ENCODE data around the gene CCDC40. TPM values are rescaled to one million over a fixed set of nuclear protein-coding genes. Genes with fewer than 3 reads are reported as not detected.

CCDC40 gene
- total and polyA plus RNA-seq, 2 of the 13 experiments (the other 11 are each of a cell fraction or from before 2014, with no cell fraction given), result 4.1 to 5.5 TPM

DNA sequence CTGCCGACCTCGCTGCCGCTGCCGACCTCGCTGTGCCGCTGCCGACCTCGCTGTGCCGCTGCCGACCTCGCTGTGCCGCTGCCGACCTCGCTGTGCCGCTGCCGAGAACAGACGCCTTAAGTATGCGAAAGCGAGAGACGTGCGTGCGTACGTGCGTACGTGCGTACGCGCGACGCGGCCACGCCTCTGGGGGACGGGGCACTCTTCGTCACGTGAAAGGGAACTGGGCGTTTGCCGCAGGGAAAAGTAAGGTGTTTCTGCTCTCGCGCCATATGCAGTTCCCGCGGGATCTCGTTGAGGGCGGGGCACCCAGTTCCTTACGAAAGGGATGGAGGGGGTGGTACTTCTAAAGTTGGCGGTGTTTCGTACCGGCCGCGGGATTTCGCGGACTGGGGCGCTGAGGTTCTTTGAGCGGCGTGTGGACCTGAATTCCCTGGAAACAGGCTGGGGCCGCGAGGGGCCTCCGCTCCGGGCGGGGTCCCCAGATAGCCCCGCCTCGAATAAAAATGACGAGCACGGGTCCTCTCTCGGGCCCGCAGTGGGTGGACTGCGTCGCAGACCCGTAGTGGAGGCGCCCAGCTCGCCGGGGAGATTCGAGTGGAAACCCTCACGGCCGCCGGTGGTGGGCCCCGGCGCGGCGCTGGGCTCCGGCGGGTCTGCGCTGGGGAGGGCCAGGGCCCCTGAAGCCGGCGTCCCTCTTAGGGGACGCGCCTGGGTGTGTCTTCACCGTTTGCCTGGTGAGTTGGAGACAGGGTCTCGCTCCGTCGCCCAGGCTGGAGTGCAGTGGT lies 110.8 kb downstream of the CCDC40 start, which contains the start of gene EIF4A3 (continued):
- TF ChIP-seq, protein P1, sequence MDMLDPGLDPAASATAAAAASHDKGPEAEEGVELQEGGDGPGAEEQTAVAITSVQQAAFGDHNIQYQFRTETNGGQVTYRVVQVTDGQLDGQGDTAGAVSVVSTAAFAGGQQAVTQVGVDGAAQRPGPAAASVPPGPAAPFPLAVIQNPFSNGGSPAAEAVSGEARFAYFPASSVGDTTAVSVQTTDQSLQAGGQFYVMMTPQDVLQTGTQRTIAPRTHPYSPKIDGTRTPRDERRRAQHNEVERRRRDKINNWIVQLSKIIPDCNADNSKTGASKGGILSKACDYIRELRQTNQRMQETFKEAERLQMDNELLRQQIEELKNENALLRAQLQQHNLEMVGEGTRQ (IDR thresholded peaks at IDR 0.05; ENCODE audit: low read depth, low read length), result peak; percentile 80
- TF ChIP-seq, protein P1 (CRISPR knock-in tag; IDR thresholded peaks at IDR 0.05; ENCODE audit: borderline replicate concordance), result peak; percentile 90
- TF ChIP-seq IKZF1 (IDR thresholded peaks at IDR 0.05) (no peak), ZSCAN9 (CRISPR knock-in tag; IDR thresholded peaks at IDR 0.05; ENCODE audit: borderline replicate concordance) (peak; percentile 59; the same call in 1 of the 2 replicates), RCOR2 (CRISPR knock-in tag; IDR thresholded peaks at IDR 0.05) (0 out of 2 replicates have a peak, but pooled peaks have one; percentile 25), NR1H2 (CRISPR knock-in tag; IDR thresholded peaks at IDR 0.05; ENCODE audit: borderline replicate concordance, low read depth) (no peak), KAT2B (IDR thresholded peaks at IDR 0.05; ENCODE audit: borderline replicate concordance, low read depth, low read length) (no peak), GABPA (IDR thresholded peaks at IDR 0.05; ENCODE audit: low read depth, low read length) (no peak), GABPA (CRISPR knock-in tag; IDR thresholded peaks at IDR 0.05; ENCODE audit: low read depth) (no peak), FOXA1 (IDR thresholded peaks at IDR 0.05) (no peak), FOXA1 (CRISPR knock-in tag; IDR thresholded peaks at IDR 0.05) (peak; percentile 38; the same call in 1 of the 2 replicates), GABPB1 (CRISPR knock-in tag; IDR thresholded peaks at IDR 0.05) (peak; percentile 82)
- TF ChIP-seq, protein P2, sequence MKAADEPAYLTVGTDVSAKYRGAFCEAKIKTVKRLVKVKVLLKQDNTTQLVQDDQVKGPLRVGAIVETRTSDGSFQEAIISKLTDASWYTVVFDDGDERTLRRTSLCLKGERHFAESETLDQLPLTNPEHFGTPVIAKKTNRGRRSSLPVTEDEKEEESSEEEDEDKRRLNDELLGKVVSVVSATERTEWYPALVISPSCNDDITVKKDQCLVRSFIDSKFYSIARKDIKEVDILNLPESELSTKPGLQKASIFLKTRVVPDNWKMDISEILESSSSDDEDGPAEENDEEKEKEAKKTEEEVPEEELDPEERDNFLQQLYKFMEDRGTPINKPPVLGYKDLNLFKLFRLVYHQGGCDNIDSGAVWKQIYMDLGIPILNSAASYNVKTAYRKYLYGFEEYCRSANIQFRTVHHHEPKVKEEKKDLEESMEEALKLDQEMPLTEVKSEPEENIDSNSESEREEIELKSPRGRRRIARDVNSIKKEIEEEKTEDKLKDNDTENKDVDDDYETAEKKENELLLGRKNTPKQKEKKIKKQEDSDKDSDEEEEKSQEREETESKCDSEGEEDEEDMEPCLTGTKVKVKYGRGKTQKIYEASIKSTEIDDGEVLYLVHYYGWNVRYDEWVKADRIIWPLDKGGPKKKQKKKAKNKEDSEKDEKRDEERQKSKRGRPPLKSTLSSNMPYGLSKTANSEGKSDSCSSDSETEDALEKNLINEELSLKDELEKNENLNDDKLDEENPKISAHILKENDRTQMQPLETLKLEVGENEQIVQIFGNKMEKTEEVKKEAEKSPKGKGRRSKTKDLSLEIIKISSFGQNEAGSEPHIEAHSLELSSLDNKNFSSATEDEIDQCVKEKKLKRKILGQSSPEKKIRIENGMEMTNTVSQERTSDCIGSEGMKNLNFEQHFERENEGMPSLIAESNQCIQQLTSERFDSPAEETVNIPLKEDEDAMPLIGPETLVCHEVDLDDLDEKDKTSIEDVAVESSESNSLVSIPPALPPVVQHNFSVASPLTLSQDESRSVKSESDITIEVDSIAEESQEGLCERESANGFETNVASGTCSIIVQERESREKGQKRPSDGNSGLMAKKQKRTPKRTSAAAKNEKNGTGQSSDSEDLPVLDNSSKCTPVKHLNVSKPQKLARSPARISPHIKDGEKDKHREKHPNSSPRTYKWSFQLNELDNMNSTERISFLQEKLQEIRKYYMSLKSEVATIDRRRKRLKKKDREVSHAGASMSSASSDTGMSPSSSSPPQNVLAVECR (CRISPR knock-in tag; IDR thresholded peaks at IDR 0.05; ENCODE audit: borderline replicate concordance), result peak; percentile 98
- TF ChIP-seq, protein P3, sequence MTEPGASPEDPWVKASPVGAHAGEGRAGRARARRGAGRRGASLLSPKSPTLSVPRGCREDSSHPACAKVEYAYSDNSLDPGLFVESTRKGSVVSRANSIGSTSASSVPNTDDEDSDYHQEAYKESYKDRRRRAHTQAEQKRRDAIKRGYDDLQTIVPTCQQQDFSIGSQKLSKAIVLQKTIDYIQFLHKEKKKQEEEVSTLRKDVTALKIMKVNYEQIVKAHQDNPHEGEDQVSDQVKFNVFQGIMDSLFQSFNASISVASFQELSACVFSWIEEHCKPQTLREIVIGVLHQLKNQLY (CRISPR knock-in tag; IDR thresholded peaks at IDR 0.05), result peak; percentile 97
- TF ChIP-seq, protein P4, sequence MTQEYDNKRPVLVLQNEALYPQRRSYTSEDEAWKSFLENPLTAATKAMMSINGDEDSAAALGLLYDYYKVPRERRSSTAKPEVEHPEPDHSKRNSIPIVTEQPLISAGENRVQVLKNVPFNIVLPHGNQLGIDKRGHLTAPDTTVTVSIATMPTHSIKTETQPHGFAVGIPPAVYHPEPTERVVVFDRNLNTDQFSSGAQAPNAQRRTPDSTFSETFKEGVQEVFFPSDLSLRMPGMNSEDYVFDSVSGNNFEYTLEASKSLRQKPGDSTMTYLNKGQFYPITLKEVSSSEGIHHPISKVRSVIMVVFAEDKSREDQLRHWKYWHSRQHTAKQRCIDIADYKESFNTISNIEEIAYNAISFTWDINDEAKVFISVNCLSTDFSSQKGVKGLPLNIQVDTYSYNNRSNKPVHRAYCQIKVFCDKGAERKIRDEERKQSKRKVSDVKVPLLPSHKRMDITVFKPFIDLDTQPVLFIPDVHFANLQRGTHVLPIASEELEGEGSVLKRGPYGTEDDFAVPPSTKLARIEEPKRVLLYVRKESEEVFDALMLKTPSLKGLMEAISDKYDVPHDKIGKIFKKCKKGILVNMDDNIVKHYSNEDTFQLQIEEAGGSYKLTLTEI (CRISPR knock-in tag; conservative IDR thresholded peaks at IDR 0.05), result no peak
- TF ChIP-seq, protein P5, sequence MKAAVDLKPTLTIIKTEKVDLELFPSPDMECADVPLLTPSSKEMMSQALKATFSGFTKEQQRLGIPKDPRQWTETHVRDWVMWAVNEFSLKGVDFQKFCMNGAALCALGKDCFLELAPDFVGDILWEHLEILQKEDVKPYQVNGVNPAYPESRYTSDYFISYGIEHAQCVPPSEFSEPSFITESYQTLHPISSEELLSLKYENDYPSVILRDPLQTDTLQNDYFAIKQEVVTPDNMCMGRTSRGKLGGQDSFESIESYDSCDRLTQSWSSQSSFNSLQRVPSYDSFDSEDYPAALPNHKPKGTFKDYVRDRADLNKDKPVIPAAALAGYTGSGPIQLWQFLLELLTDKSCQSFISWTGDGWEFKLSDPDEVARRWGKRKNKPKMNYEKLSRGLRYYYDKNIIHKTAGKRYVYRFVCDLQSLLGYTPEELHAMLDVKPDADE (CRISPR knock-in tag; IDR thresholded peaks at IDR 0.05), result peak; percentile 91
